Ascending aorta (tissue), 1 donor: Measurements from ENCODE around the gene TEKT5. TPM values are rescaled to one million over a fixed set of nuclear protein-coding genes. Genes with fewer than 3 reads are reported as not detected.

Experiments used
- total RNA-seq: library from RNA; depleted of rRNA; stranded (reverse); fragments of >200 nt; gene quantifications from one replicate; pipeline ENCODE4 v1.1.0, GENCODE V29; 2016

The TEKT5 gene
- total RNA-seq, 1 donor from 2014 or later = not detected

Other genes starting within 250 kb of the TEKT5 start
- gene EMP2, start 114.3 kb downstream of the TEKT5 start, total RNA-seq = 49.2 TPM
- 13.3 TPM for gene NUBP1, start 48.9 kb upstream of the TEKT5 start, total RNA-seq
- gene TVP23A, start 123.9 kb upstream of the TEKT5 start, total RNA-seq = not detected
- gene CIITA, start 182.3 kb upstream of the TEKT5 start, total RNA-seq = 19.4 TPM
- 94.2 TPM for gene DEXI, start 247.5 kb upstream of the TEKT5 start, total RNA-seq
- 16.2 TPM for gene CLEC16A, start 249.6 kb upstream of the TEKT5 start, total RNA-seq